DOHH2 (cell line): ENCODE measurements around the gene AGRN.

Experiments
- CTCF ChIP-seq: fragments of 200-600 bp; sonication (generic); IDR thresholded peaks from one replicate; pipeline ENCODE4 v1.5.1; 2014; ENCODE audit warnings: antibody characterized with exemption, mild to moderate bottlenecking, low read depth, low read length; ENCODE audit not compliant: poor library complexity, severe bottlenecking
- EZH2phosphoT487 ChIP-seq: fragments of 200-600 bp; sonication (generic); IDR thresholded peaks from 2 replicates; pipeline ENCODE4 v1.6.1; 2017; ENCODE audit warnings: borderline replicate concordance, mild to moderate bottlenecking, antibody characterized with exemption, low read length, moderate library complexity, mixed read lengths

GRCh38 chr1:1073743-1074587 is 54.0 kb downstream of the AGRN start, which contains the start of gene RNF223:
- TF ChIP-seq CTCF (no peak), EZH2phosphoT487 (no peak)
